ENCODE results near the gene ATP6V0A4.

Gene ATP6V0A4

GRCh38 chr7:138657854-138658386 lies 140.1 kb downstream of the ATP6V0A4 start:
- DNase-seq = no peak

GRCh38 chr7:138656952-138657351 lies 141.0 kb downstream of the ATP6V0A4 start:
- DNase-seq = no peak

Data from fibroblast of skin of abdomen (primary cell).